ENCODE results near the gene GLI3.

GLI3 gene

GRCh38 chr7:42167631-42168236, 69.3 kb downstream of the GLI3 start:
- DNase-seq = no peak

GRCh38 chr7:42167206-42167605, 69.8 kb downstream of the GLI3 start:
- DNase-seq = no peak

GRCh38 chr7:42164881-42165428, 72.1 kb downstream of the GLI3 start:
- no peak for DNase-seq

GRCh38 chr7:42162560-42163325, 74.3 kb downstream of the GLI3 start:
- no peak for DNase-seq

GRCh38 chr7:42161719-42162118, 75.3 kb downstream of the GLI3 start:
- DNase-seq = no peak

GRCh38 chr7:42161110-42161509, 75.9 kb downstream of the GLI3 start:
- DNase-seq = no peak

- no peak for DNase-seq
These were observed 77.9 kb downstream of the GLI3 start for GRCh38 chr7:42159130-42159529.

GRCh38 chr7:42156967-42157721, 79.9 kb downstream of the GLI3 start:
- no peak for DNase-seq

- no peak for DNase-seq
These were observed 80.6 kb downstream of the GLI3 start for GRCh38 chr7:42156291-42156865.

- DNase-seq = no peak
These were observed 81.3 kb downstream of the GLI3 start for GRCh38 chr7:42155584-42156290.

GRCh38 chr7:42154173-42154572, 82.8 kb downstream of the GLI3 start:
- no peak for DNase-seq

- no peak for DNase-seq
These were observed 84.4 kb downstream of the GLI3 start for GRCh38 chr7:42152329-42153205.

GRCh38 chr7:42151309-42151708, 85.7 kb downstream of the GLI3 start:
- no peak for DNase-seq

GRCh38 chr7:42145539-42145938, 91.5 kb downstream of the GLI3 start:
- no peak for DNase-seq

- no peak for DNase-seq
These were observed 92.4 kb downstream of the GLI3 start for GRCh38 chr7:42144604-42145003.

GRCh38 chr7:42143711-42144600, 93.1 kb downstream of the GLI3 start:
- DNase-seq = no peak

GRCh38 chr7:42142089-42142488, 94.9 kb downstream of the GLI3 start:
- DNase-seq = no peak

GRCh38 chr7:42139751-42140150, 97.3 kb downstream of the GLI3 start:
- no peak for DNase-seq

- no peak for DNase-seq
These were observed 98.3 kb downstream of the GLI3 start for GRCh38 chr7:42138691-42139090.

- DNase-seq = no peak
These were observed 99.1 kb downstream of the GLI3 start for GRCh38 chr7:42137941-42138340.

GRCh38 chr7:42137431-42137830, 99.6 kb downstream of the GLI3 start:
- no peak for DNase-seq

All from NCI-H524 treated with DMSO at 0.1 percent for 48 hours (cell line).